ENCODE results near the gene AMPH.

DNA sequence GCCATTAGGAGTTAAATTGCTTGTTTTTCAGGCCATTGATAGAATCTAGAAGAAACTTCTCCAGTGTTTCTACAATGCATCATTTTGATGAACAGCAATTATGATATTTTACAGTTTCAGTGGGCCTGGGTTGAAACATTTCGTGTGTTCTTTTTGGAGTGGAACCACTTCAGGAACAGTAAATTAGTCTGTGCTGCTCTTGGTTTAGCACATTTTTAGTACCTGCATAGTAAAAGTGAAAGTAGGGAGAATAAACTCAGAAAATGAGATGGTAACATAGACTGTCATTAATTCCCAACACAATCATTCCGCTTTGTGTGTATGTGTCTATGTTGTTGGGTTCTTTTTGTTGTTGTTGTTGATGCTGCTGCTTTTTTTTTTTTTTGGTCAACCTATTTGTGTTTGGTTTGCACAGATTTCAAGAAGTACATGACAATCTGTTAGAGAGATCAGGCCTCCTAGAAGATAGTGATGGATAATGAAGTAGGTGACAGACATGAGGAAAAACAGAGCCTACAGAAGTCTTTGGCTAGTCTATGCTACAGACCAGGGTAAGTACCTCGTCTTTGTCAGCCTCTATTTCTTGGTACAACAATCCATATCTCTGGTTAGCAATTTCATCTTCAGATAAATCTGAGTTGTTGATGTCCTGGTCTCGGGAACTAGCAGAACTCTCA is 203.8 kb downstream of the AMPH start:
- TF ChIP-seq, protein P1, sequence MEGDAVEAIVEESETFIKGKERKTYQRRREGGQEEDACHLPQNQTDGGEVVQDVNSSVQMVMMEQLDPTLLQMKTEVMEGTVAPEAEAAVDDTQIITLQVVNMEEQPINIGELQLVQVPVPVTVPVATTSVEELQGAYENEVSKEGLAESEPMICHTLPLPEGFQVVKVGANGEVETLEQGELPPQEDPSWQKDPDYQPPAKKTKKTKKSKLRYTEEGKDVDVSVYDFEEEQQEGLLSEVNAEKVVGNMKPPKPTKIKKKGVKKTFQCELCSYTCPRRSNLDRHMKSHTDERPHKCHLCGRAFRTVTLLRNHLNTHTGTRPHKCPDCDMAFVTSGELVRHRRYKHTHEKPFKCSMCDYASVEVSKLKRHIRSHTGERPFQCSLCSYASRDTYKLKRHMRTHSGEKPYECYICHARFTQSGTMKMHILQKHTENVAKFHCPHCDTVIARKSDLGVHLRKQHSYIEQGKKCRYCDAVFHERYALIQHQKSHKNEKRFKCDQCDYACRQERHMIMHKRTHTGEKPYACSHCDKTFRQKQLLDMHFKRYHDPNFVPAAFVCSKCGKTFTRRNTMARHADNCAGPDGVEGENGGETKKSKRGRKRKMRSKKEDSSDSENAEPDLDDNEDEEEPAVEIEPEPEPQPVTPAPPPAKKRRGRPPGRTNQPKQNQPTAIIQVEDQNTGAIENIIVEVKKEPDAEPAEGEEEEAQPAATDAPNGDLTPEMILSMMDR (optimal IDR thresholded peaks at IDR 0.05 in 1 of 3, IDR thresholded peaks at IDR 0.05 in 1 of 3, conservative IDR thresholded peaks at IDR 0.05 in 1 of 3; ENCODE audit: extremely low read depth in 1 of 3, insufficient read depth in 2 of 3, low read length in 3 of 3), result no peak
- TF ChIP-seq EZH2 (IDR thresholded peaks at IDR 0.05; ENCODE audit: low read length), result no peak
